Neuronal stem cell (in vitro differentiated cells): ENCODE measurements around the gene FAM53A.

Source experiments
- DNase-seq: peaks from one replicate; pipeline ENCODE4 v3.0.0-alpha.2; 2013; ENCODE audit warnings: low spot score
- H2AFZ ChIP-seq: one replicate; pipeline ENCODE4 v1.6.1; 2013; ENCODE audit warnings: mild to moderate bottlenecking, low read length, inconsistent platforms
- H2AK5ac ChIP-seq: 2 replicates; pipeline ENCODE4 v1.6.1; 2013; ENCODE audit warnings: low read depth, mild to moderate bottlenecking, inconsistent platforms, low read length, moderate library complexity, mixed read lengths
- H2BK120ac ChIP-seq: 2 replicates; pipeline ENCODE4 v1.6.1; 2013; ENCODE audit warnings: low read depth, mild to moderate bottlenecking, inconsistent platforms, low read length, moderate library complexity, mixed read lengths
- H2BK12ac ChIP-seq: one replicate; pipeline ENCODE4 v1.6.1; 2013; ENCODE audit warnings: low read length, inconsistent platforms
- H2BK15ac ChIP-seq: 2 replicates; pipeline ENCODE4 v1.6.1; 2013; ENCODE audit warnings: mild to moderate bottlenecking, low read length, inconsistent platforms, mixed read lengths
- H2BK5ac ChIP-seq: one replicate; pipeline ENCODE4 v1.6.1; 2013; ENCODE audit warnings: inconsistent platforms, mild to moderate bottlenecking, low read length, moderate library complexity
- H3K14ac ChIP-seq: one replicate; pipeline ENCODE4 v1.6.1; 2013; ENCODE audit warnings: low read length, inconsistent platforms
- H3K18ac ChIP-seq: 2 replicates; pipeline ENCODE4 v1.6.1; 2013; ENCODE audit warnings: low read length, inconsistent platforms
- H3K23ac ChIP-seq: 2 replicates; pipeline ENCODE4 v1.6.1; 2013; ENCODE audit warnings: low read depth, mild to moderate bottlenecking, mixed read lengths, low read length, inconsistent platforms; ENCODE audit not compliant: poor library complexity
- H3K27ac ChIP-seq: replicated peaks from 3 replicates; pipeline ENCODE4 v1.5.1; 2013; ENCODE audit warnings: low read length, inconsistent platforms
- H3K27me3 ChIP-seq, 3 experiments: 2 replicates each; pipeline ENCODE4 v1.6.1; 2013; ENCODE audit warnings: low read length in 3 of 3, mild to moderate bottlenecking in 2 of 3, inconsistent platforms in 1 of 3, low read depth in 1 of 3, mixed read lengths in 1 of 3, moderate library complexity in 1 of 3; ENCODE audit not compliant: control insufficient read depth in 3 of 3, insufficient read depth in 3 of 3
- H3K36me3 ChIP-seq, 2 donors: replicated peaks in 1 of 2; 2 replicates each; pipeline ENCODE4 v1.6.1; 2013; ENCODE audit warnings: low read length in 2 of 2; ENCODE audit not compliant: control insufficient read depth in 2 of 2, insufficient read depth in 2 of 2
- H3K4ac ChIP-seq: 2 replicates; pipeline ENCODE4 v1.6.1; 2013; ENCODE audit warnings: inconsistent platforms, mild to moderate bottlenecking, low read length, moderate library complexity
- H3K4me1 ChIP-seq, 2 donors: 1 replicate in 1 of 2; 2 replicates in 1 of 2; pipeline ENCODE4 v1.6.1; 2013; ENCODE audit warnings: low read length in 2 of 2, low read depth in 1 of 2; ENCODE audit not compliant: control insufficient read depth in 2 of 2, insufficient read depth in 1 of 2
- H3K4me2 ChIP-seq: one replicate; pipeline ENCODE4 v1.6.1; 2013; ENCODE audit warnings: mild to moderate bottlenecking, low read length, inconsistent platforms; ENCODE audit not compliant: insufficient read depth, poor library complexity, severe bottlenecking
- H3K4me3 ChIP-seq, 2 donors: 2 replicates each; pipeline ENCODE4 v1.5.1; 2013; ENCODE audit warnings: low read length in 2 of 2, mild to moderate bottlenecking in 2 of 2, inconsistent platforms in 1 of 2, moderate library complexity in 1 of 2
- H3K79me1 ChIP-seq: one replicate; pipeline ENCODE4 v1.6.1; 2013; ENCODE audit warnings: low read depth, mild to moderate bottlenecking, inconsistent platforms, low read length, moderate library complexity
- H3K9ac ChIP-seq: one replicate; pipeline ENCODE4 v1.6.1; 2013; ENCODE audit warnings: mild to moderate bottlenecking, low read depth, low read length, inconsistent platforms; ENCODE audit not compliant: poor library complexity
- H3K9me3 ChIP-seq, 2 donors: replicated peaks in 1 of 2; 2 replicates each; pipeline versions ENCODE3 to v1.6.1; 2013; ENCODE audit warnings: low read length in 2 of 2, mild to moderate bottlenecking in 2 of 2, inconsistent platforms in 1 of 2, low read depth in 1 of 2, mixed read lengths in 1 of 2, moderate library complexity in 1 of 2; ENCODE audit not compliant: control insufficient read depth in 2 of 2, insufficient read depth in 1 of 2
- H4K8ac ChIP-seq: one replicate; pipeline ENCODE4 v1.6.1; 2013; ENCODE audit warnings: low read depth, mild to moderate bottlenecking, inconsistent platforms, low read length, moderate library complexity
- H4K91ac ChIP-seq: one replicate; pipeline ENCODE4 v1.6.1; 2013; ENCODE audit warnings: low read length, low read depth, mild to moderate bottlenecking, inconsistent platforms; ENCODE audit not compliant: poor library complexity
- WGBS, 2 donors: extraction: QIAGEN DNeasy Blood & Tissue Kit; methylation state at CpG; one replicate each; pipeline ENCODE4 v1.1.7; 2013; ENCODE audit warnings: missing lambda C conversion rate in 2 of 2, mixed read lengths in 1 of 2; ENCODE audit not compliant: insufficient read length in 2 of 2, insufficient replicate concordance in 1 of 2; ENCODE audit errors: extremely low coverage in 2 of 2; 5-methylcytosine and 5-hydroxymethylcytosine counted together

The FAM53A gene

DNA sequence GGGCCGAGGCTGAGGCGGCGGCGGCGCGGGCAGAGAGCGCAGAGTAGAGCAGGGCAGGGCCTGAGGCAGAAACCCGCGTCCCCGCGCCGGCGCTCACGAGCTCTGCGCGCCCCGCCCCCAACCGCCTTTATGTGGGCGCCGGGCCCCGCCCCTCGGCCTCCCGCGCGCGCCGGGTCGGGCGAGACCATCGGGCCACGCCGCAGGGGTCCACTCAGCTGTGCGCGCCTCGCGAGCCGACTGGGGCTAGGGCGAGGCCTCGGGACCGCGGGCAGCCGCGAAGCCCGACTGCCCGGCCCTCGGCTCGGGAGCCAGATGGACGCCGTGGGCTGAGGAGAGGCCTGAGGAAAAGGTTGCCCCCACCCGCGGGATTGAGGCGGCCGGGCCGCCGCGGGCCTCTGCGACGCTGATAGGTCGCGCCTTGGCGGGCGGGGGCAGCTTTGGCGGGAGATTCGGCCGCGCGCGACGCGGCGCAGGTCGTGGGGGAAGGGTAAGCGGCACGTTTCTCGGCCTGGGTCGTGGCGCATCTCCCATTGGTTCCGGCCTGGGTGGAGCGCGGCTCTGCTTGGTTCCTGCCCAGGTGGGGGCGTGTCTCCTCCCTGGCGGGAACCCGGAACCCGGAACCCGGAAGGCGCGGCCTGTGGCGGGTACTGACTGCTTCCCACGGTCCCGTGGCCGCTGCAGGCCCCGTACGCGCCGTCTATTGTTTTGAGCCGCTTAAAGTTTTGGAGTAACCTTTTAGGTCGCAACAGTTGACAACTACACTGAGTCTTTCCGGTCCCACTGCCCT is 28.3 kb upstream of the FAM53A start, which contains the start of gene SLBP:
TSS of gene SLBP (minus strand) at position 104 of the 787 bp plus-strand sequence. CDS start 131 bp downstream, outside the sequence.
- Histone ChIP-seq H2AFZ (peak within 1 kb of the TSS; percentile 99), H3K36me3 (peaks cover 16 to 65% of the 10 kb centered on the region in 2 donors), H3K4ac (peak within 1 kb of the TSS; percentile 84), H3K9ac (peak within 1 kb of the TSS; percentile 97), H2AK5ac (peak within 1 kb of the TSS; percentile 99), H4K91ac (peak within 1 kb of the TSS; percentile 95), H3K4me2 (peak within 1 kb of the TSS; percentile 99), H4K8ac (peak within 1 kb of the TSS; percentile 89), H2BK120ac (peak within 1 kb of the TSS; percentile 94), H3K79me1 (peaks cover 14% of the 10 kb centered on the region), H3K27me3 (no peaks in the 10 kb centered on the region), H2BK15ac (peak within 1 kb of the TSS; percentile 94), H3K18ac (peak within 1 kb of the TSS; percentile 100), H3K23ac (peak within 1 kb of the TSS; percentile 83), H2BK12ac (peak within 1 kb of the TSS; percentile 98), H3K9me3 (no peaks in the 10 kb centered on the region), H3K14ac (peak within 1 kb of the TSS; percentile 94), H3K4me3 (peak within 1 kb of the TSS; percentile 93 to 95), H3K27ac (peak within 1 kb of the TSS; percentile 90), H2BK5ac (peak within 1 kb of the TSS; percentile 96), H3K4me1 (peaks cover 13 to 16% of the 10 kb centered on the region in 2 donors)
- no CpG with 5 or more reads among the region's 98 CpGs for WGBS, 2 donors
- peak; percentile 86 for DNase-seq

DNA sequence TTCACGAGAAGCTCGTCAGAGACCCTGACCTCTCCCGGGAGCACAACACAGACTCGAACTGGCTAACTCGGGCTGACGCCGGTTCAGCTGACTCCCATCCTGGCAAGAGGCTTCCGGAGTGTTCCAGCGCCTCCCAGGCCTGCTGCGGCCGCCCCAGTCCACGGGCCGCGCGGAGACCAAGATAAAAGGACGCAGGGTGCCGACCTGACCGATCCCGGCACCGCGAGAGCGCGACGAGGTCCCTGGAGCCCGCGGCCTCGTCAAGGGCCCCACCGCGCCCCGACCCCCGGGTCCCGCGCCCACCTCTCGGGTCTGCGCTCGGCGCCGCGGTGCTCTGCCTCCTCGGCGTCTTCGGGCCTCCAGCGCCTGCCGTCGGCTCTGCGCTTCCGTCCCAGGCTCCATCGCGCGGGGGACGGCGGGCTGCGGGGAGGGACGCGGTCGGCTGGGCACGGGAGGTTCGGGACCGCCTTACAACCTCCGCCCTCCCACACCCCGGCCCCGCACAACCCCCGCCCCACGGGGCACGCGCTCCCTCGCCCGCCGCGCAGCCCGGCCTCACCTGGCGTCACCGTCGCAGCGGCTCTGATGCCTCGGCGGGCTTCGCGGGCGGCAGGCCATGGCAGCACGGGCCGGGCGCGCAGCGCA is 27.6 kb upstream of the FAM53A start:
- H3K23ac ChIP-seq = peak overlapping the region; percentile 83
- peak overlapping the region; percentile 99 for H2AFZ ChIP-seq
- H3K27me3 ChIP-seq = no peaks in the 10 kb centered on the region
- no peaks in the 10 kb centered on the region for H3K9me3 ChIP-seq
- H3K27ac ChIP-seq = no peak overlapping the region
- H3K4ac ChIP-seq = peak overlapping the region; percentile 66
- H3K79me1 ChIP-seq = peaks cover 12% of the 10 kb centered on the region
- peak overlapping the region; percentile 97 for H3K9ac ChIP-seq
- peaks cover 10 to 59% of the 10 kb centered on the region in 2 donors for H3K36me3 ChIP-seq
- H2AK5ac ChIP-seq = peak overlapping the region; percentile 99
- peak overlapping the region; percentile 98 for H2BK12ac ChIP-seq
- no peak for DNase-seq
- H2BK15ac ChIP-seq = peak overlapping the region; percentile 91
- H3K18ac ChIP-seq = peak overlapping the region; percentile 99
- peaks cover 13 to 16% of the 10 kb centered on the region in 2 donors for H3K4me1 ChIP-seq
- H3K4me3 ChIP-seq = peak overlapping the region; percentile 93 to 95
- peak overlapping the region; percentile 96 for H2BK5ac ChIP-seq
- no peak overlapping the region for H4K91ac ChIP-seq
- no peak overlapping the region for H4K8ac ChIP-seq
- peak overlapping the region; percentile 94 for H2BK120ac ChIP-seq
- H3K14ac ChIP-seq = peak overlapping the region; percentile 94
- H3K4me2 ChIP-seq = peak overlapping the region; percentile 84
- WGBS, 2 donors = no CpG with 5 or more reads among the region's 85 CpGs

DNA sequence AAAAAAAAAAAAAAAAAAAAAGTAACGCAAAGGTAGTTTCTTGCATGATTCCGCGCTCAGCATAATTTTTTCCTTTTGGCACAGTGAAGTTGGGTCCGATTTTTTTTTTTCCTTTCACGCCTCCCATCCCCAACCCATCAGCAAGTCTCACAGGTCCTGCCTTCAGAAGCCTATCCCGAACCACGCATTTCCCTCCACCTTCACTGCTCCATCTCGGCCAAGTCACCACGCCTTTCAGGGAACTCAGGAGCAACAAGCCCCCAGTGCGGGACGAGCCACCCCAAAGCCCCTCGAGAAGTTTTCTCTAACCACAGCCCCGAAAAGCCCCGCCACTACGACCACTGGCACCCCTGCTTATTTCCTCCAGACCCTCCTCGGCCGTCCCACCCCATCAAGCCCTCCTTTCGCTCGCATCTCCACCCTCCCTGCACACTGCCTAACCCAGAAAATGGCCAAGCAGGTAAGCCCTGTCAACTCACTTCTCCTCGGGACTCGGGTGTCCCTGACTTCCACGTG is 27.0 kb upstream of the FAM53A start:
- peak overlapping the region; percentile 93 to 95 for H3K4me3 ChIP-seq
- no peak overlapping the region for H2BK12ac ChIP-seq
- H2AFZ ChIP-seq = peak overlapping the region; percentile 99
- peak overlapping the region; percentile 83 for H3K23ac ChIP-seq
- H3K9me3 ChIP-seq = no peaks in the 10 kb centered on the region
- no peak overlapping the region for H4K91ac ChIP-seq
- no CpG with 5 or more reads among the region's 22 CpGs for WGBS, 2 donors
- H3K27me3 ChIP-seq = no peaks in the 10 kb centered on the region
- H3K4me1 ChIP-seq = peaks cover 13 to 16% of the 10 kb centered on the region in 2 donors
- no peak overlapping the region for H3K4ac ChIP-seq
- no peak overlapping the region for H4K8ac ChIP-seq
- peak overlapping the region; percentile 91 for H2BK15ac ChIP-seq
- no peak overlapping the region for H3K27ac ChIP-seq
- peak overlapping the region; percentile 99 for H2AK5ac ChIP-seq
- peak overlapping the region; percentile 99 for H3K18ac ChIP-seq
- DNase-seq = no peak
- peaks cover 9% of the 10 kb centered on the region for H3K79me1 ChIP-seq
- H2BK120ac ChIP-seq = no peak overlapping the region
- peak overlapping the region; percentile 94 for H3K14ac ChIP-seq
- H3K9ac ChIP-seq = peak overlapping the region; percentile 97
- peaks cover 11 to 59% of the 10 kb centered on the region in 2 donors for H3K36me3 ChIP-seq
- peak overlapping the region; percentile 96 for H2BK5ac ChIP-seq
- H3K4me2 ChIP-seq = peak overlapping the region; percentile 84

DNA sequence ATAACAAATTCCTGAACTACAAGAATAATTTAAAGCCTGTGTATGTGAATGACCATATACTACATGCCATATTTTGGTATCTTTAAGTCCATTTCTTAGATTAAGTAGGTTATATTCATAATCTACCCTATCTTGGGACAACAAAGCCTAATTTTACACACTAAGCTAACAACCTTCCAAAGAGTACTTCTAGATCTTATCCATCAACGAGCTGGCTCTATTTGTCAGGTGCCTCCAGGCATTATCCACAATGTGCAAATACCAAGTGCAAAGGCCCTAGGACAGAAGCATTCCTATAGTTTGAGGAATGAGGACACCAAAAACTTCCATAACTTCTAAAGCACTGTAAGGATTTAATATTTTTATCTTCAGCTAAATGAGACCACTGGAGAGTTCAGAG is 24.5 kb upstream of the FAM53A start:
- Histone ChIP-seq H3K27me3 (no peaks in the 10 kb centered on the region), H3K9me3 (no peaks in the 10 kb centered on the region), H3K23ac (no peak overlapping the region), H2BK15ac (no peak overlapping the region), H3K4me2 (no peak overlapping the region), H4K8ac (no peak overlapping the region), H3K4me3 (no peak overlapping the region), H2BK120ac (no peak overlapping the region), H3K18ac (no peak overlapping the region), H3K27ac (no peak overlapping the region), H3K36me3 (peaks cover 5 to 63% of the 10 kb centered on the region in 2 donors), H2BK12ac (no peak overlapping the region), H3K4ac (no peak overlapping the region), H3K14ac (no peak overlapping the region), H2AK5ac (no peak overlapping the region), H4K91ac (no peak overlapping the region), H3K9ac (no peak overlapping the region), H2BK5ac (no peak overlapping the region), H3K4me1 (peaks cover 12 to 13% of the 10 kb centered on the region in 2 donors), H3K79me1 (peaks cover 8% of the 10 kb centered on the region), H2AFZ (no peak overlapping the region)
- WGBS, 2 donors = no CpG with 5 or more reads among the region's 1 CpG
- DNase-seq = no peak
